Stomach (tissue), 4 donors: ENCODE measurements around the gene CITED4.

Source experiments
- POLR2A ChIP-seq, 4 donors: fragments of 450-650 bp; IDR thresholded peaks; one replicate each; pipeline ENCODE4 v1.6.1; 2016; ENCODE audit warnings: antibody characterized with exemption in 4 of 4, control low read depth in 2 of 4, mild to moderate bottlenecking in 1 of 4, moderate library complexity in 1 of 4
- POLR2AphosphoS5 ChIP-seq, 3 donors: sonication (generic); formaldehyde crosslinking; IDR thresholded peaks; one replicate each; pipeline ENCODE4 v1.6.1; 2016; ENCODE audit warnings: antibody characterized with exemption in 3 of 3

DNA sequence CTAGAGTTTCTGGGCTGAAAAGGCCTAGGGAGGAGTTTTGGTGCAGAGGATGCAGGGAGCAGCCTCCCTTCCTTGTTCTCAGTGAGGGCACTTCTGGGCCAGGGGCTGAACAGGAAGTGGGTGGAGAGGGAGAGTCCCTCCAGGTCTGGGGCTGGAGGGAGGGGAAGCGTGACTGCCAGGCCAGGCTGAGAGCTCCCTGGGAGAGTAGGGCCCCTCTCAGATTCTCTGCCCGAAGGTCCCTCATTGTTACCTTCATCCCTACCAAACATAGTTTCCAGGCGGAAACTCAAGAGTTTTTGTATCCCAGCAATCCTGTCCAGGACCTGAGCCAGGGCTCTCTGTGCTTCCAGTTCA is 36.8 kb downstream of the CITED4 start:
- TF ChIP-seq POLR2AphosphoS5 (IDR thresholded peaks at IDR 0.05) (no peak), POLR2A (IDR thresholded peaks at IDR 0.05) (no peak)
